ENCODE data around the gene PLEKHG4B.

GRCh38 chr5:186091-187041 lies 94.4 kb downstream of the PLEKHG4B start:
- TF ChIP-seq CTCF (IDR thresholded peaks at IDR 0.05; ENCODE audit: insufficient read depth, low read length, poor library complexity, severe bottlenecking), result no peak
- no peak for TF ChIP-seq EZH2phosphoT487 (conservative IDR thresholded peaks at IDR 0.05; ENCODE audit: low read length)
